GM12801 (cell line): Measurements from ENCODE around the gene SPACA7.

ENCODE experiments used
- TF ChIP-seq, protein P1 (sequence below): IDR thresholded peaks from one replicate; pipeline ENCODE4 v1.5.1; 2011; ENCODE audit warnings: control low read depth; ENCODE audit not compliant: insufficient read length; ENCODE audit errors: extremely low read depth

Gene SPACA7

GRCh38 chr13:112481458-112481857 is 105.3 kb downstream of the SPACA7 start:
- TF ChIP-seq, protein P1, sequence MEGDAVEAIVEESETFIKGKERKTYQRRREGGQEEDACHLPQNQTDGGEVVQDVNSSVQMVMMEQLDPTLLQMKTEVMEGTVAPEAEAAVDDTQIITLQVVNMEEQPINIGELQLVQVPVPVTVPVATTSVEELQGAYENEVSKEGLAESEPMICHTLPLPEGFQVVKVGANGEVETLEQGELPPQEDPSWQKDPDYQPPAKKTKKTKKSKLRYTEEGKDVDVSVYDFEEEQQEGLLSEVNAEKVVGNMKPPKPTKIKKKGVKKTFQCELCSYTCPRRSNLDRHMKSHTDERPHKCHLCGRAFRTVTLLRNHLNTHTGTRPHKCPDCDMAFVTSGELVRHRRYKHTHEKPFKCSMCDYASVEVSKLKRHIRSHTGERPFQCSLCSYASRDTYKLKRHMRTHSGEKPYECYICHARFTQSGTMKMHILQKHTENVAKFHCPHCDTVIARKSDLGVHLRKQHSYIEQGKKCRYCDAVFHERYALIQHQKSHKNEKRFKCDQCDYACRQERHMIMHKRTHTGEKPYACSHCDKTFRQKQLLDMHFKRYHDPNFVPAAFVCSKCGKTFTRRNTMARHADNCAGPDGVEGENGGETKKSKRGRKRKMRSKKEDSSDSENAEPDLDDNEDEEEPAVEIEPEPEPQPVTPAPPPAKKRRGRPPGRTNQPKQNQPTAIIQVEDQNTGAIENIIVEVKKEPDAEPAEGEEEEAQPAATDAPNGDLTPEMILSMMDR, result no peak

GRCh38 chr13:112483299-112483698 is 107.1 kb downstream of the SPACA7 start:
- TF ChIP-seq, protein P1, result no peak
